ENCODE data around the gene SCIN.
A peak's percentile ranks its signal among the peaks of the same experiment; 100 is the strongest.

Gene SCIN

GRCh38 chr7:12601302-12601869 lies 30.9 kb downstream of the SCIN start:
- TF ChIP-seq CTCF (IDR thresholded peaks at IDR 0.05; ENCODE audit: control insufficient read depth, insufficient read depth, low read depth, low read length, missing control alignments): no peak
- DNase-seq (ENCODE audit: low read depth): no peak
- H3K4me3 ChIP-seq (ENCODE audit: control insufficient read depth, low read depth, low read length): no peak overlapping the region

- no peak overlapping the region for H3K4me3 ChIP-seq (ENCODE audit: control insufficient read depth, low read depth, low read length)
- DNase-seq (ENCODE audit: low read depth): no peak
These were observed 36.6 kb downstream of the SCIN start for GRCh38 chr7:12607134-12607533.

GRCh38 chr7:12609561-12609960 lies 39.0 kb downstream of the SCIN start:
- no peak for TF ChIP-seq CTCF (IDR thresholded peaks at IDR 0.05; ENCODE audit: control insufficient read depth, insufficient read depth, low read depth, low read length, missing control alignments)
- H3K4me3 ChIP-seq (ENCODE audit: control insufficient read depth, low read depth, low read length): no peak overlapping the region
- peak; percentile 3 for DNase-seq (ENCODE audit: low read depth)

More at GRCh38 chr7:12607134-12607533, 36.6 kb downstream of the SCIN start:
- TF ChIP-seq CTCF (IDR thresholded peaks at IDR 0.05; ENCODE audit: control insufficient read depth, insufficient read depth, low read depth, low read length, missing control alignments): no peak

GRCh38 chr7:12610899-12611298 lies 40.4 kb downstream of the SCIN start:
- DNase-seq (ENCODE audit: low read depth): no peak
- no peak overlapping the region for H3K4me3 ChIP-seq (ENCODE audit: control insufficient read depth, low read depth, low read length)
- no peak for TF ChIP-seq CTCF (IDR thresholded peaks at IDR 0.05; ENCODE audit: control insufficient read depth, insufficient read depth, low read depth, low read length, missing control alignments)

GRCh38 chr7:12612622-12613021 lies 42.1 kb downstream of the SCIN start:
- TF ChIP-seq CTCF (IDR thresholded peaks at IDR 0.05; ENCODE audit: control insufficient read depth, insufficient read depth, low read depth, low read length, missing control alignments): no peak
- H3K4me3 ChIP-seq (ENCODE audit: control insufficient read depth, low read depth, low read length): no peak overlapping the region
- DNase-seq (ENCODE audit: low read depth): no peak

- H3K4me3 ChIP-seq (ENCODE audit: control insufficient read depth, low read depth, low read length): no peak overlapping the region
- no peak for DNase-seq (ENCODE audit: low read depth)
- no peak for TF ChIP-seq CTCF (IDR thresholded peaks at IDR 0.05; ENCODE audit: control insufficient read depth, insufficient read depth, low read depth, low read length, missing control alignments)
These were observed 49.0 kb downstream of the SCIN start for GRCh38 chr7:12619461-12620069.
